BE2C (cell line): ENCODE data around the gene OR52N1.

Source experiments
- DNase-seq: peaks from one replicate; pipeline ENCODE4 v3.0.0-alpha.2; 2020
- H3K27me3 ChIP-seq: fragments of 250-450 bp; sonication (Bioruptor Pico); 2 replicates; pipeline ENCODE4 v1.5.1; 2020; ENCODE audit warnings: mild to moderate bottlenecking
- H3K36me3 ChIP-seq: fragments of 250-450 bp; sonication (Bioruptor Pico); 2 replicates; pipeline ENCODE4 v1.5.1; 2020; ENCODE audit warnings: mild to moderate bottlenecking
- H3K4me1 ChIP-seq: fragments of 250-450 bp; sonication (Bioruptor Pico); 2 replicates; pipeline ENCODE4 v1.5.1; 2020
- H3K4me3 ChIP-seq: 2 replicates; pipeline ENCODE4 v1.5.1; 2011; ENCODE audit warnings: low read depth, low read length
- H3K9me3 ChIP-seq: fragments of 250-450 bp; sonication (Bioruptor Pico); 2 replicates; pipeline ENCODE4 v1.5.1; 2020
- TF ChIP-seq, protein P1 (sequence below): IDR thresholded peaks from 2 replicates; pipeline ENCODE4 v1.5.1; 2012; ENCODE audit warnings: mild to moderate bottlenecking, low read depth, low read length

Gene OR52N1

DNA sequence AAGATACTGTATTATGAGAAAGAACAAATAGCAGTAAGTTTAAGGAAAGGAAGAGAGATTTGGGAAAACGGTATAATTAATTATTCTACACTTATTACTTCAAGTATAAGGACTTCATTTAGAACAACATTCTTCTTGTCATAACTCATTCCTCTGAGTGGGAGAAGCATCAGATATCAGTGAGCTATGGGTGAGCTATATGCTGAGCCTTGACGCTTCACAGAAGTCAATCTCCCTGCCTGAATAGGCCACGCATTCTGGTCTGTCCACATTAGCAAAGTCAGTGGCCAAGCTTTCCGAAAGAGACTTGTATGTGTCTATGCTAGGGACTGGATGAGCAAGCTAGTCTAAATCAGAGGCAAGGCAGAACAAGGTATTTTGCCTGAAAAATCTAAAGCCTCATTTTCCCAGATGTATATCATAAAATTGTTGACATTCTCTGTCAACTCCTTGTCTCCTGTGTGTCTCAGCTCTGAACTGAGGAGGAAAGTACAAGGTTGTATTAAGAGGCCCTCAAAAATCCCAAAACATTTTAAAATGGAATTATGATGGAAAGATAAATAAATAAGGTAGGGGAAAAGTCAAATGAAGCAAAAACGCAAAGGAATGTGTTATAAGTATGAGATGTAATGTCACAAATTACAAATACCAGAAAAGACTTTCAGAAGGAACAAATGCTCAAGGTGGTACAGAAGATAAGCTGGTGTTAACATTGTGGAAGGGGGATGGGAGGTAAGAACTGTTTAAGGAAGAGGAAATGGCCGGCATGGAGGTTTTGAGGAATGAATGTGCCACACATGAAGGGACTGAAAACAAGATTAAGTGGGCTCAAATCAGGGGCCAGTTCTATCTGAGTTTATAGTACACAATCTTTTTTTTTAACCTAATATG lies 19.1 kb upstream of the OR52N1 start:
- Histone ChIP-seq H3K27me3 (no peaks in the 10 kb centered on the region), H3K9me3 (no peaks in the 10 kb centered on the region), H3K36me3 (no peaks in the 10 kb centered on the region), H3K4me1 (no peaks in the 10 kb centered on the region), H3K4me3 (no peak overlapping the region)
- TF ChIP-seq, protein P1, sequence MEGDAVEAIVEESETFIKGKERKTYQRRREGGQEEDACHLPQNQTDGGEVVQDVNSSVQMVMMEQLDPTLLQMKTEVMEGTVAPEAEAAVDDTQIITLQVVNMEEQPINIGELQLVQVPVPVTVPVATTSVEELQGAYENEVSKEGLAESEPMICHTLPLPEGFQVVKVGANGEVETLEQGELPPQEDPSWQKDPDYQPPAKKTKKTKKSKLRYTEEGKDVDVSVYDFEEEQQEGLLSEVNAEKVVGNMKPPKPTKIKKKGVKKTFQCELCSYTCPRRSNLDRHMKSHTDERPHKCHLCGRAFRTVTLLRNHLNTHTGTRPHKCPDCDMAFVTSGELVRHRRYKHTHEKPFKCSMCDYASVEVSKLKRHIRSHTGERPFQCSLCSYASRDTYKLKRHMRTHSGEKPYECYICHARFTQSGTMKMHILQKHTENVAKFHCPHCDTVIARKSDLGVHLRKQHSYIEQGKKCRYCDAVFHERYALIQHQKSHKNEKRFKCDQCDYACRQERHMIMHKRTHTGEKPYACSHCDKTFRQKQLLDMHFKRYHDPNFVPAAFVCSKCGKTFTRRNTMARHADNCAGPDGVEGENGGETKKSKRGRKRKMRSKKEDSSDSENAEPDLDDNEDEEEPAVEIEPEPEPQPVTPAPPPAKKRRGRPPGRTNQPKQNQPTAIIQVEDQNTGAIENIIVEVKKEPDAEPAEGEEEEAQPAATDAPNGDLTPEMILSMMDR = no peak
- no peak for DNase-seq

DNA sequence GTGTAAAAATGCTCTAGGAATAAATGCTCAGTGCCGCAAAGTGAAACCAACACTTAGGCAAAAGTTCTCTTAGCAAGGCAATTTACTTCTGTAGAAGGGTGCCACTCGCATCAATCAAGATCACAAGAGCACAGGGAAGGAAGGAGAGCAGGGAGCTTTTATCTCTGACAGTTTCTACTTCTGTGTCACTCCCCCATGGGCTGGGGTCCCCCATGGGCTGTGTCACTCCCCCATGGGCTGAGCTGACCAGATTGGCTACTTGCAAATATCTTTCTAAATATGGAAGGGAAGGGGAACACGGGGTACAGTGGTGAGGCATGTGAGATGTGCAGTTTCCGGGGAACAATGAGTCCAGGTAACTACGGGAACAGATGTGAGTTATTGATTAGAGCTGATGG lies 18.1 kb upstream of the OR52N1 start:
- Histone ChIP-seq H3K4me3 (no peak overlapping the region), H3K4me1 (no peaks in the 10 kb centered on the region), H3K27me3 (no peaks in the 10 kb centered on the region), H3K36me3 (no peaks in the 10 kb centered on the region), H3K9me3 (no peaks in the 10 kb centered on the region)
- TF ChIP-seq, protein P1 = no peak
- no peak for DNase-seq

DNA sequence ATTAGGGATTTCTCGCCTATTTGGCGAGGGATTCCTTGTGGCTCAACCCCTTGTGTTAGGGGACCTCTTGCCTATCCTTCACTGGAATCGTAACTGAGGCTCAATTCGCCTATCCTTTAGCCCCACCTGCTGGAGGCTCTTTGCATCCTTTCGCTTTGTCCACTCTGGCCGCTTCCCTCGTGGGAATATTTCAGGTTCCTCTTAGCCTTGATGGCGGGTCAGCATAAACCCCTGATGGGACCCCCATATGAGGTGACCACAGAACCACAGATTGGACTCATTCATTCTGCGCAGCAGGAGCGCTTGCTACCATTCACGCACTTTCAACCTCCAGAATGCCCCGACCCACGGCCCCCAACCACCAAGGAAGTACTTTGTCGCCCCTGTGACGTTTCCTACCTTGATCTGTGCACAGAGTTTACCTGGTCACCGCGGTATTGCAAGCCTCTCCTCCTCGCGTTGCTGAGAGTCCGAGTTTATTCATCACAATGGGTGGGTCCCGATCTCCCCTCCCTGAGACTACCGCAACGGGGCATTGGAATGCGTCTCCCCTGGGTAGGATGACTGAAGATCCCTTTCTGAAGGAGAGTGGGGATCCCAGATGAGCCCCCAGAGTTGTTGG lies 17.5 kb upstream of the OR52N1 start, which contains the start of gene OR52N2:
Gene OR52N2, plus strand, starts transcription at position 425 of the 622 bp plus-strand sequence. CDS start 11,412 bp downstream, outside the sequence.
- Histone ChIP-seq H3K4me1 (no peaks in the 10 kb centered on the region), H3K9me3 (no peaks in the 10 kb centered on the region), H3K27me3 (no peaks in the 10 kb centered on the region), H3K4me3 (peak within 1 kb of the TSS; percentile 33), H3K36me3 (no peaks in the 10 kb centered on the region)
- TF ChIP-seq, protein P1 = peak; percentile 66
- peak; percentile 45 for DNase-seq

DNA sequence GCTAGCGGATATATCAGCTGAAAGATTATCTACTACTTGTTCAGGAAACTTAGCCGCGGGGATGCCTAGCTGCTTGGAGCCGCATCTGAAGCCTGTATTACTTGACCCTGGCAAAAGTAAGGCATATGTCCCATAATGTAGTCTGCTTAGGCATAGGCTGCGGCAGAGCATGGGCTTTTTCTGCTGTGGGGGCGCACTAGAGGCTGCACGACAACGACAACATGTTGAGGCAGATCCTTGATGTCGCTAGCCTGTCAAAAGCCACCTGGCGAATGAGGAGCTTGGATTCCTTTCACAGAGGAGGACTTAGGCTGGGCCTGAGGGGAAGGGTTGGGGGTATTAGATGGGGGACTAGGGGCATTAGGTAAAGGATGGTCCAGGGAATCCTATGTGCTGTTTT lies 16.5 kb upstream of the OR52N1 start:
- no peak for DNase-seq
- Histone ChIP-seq H3K4me3 (no peak overlapping the region), H3K27me3 (no peaks in the 10 kb centered on the region), H3K9me3 (no peaks in the 10 kb centered on the region), H3K36me3 (no peaks in the 10 kb centered on the region), H3K4me1 (no peaks in the 10 kb centered on the region)
- TF ChIP-seq, protein P1 = no peak

DNA sequence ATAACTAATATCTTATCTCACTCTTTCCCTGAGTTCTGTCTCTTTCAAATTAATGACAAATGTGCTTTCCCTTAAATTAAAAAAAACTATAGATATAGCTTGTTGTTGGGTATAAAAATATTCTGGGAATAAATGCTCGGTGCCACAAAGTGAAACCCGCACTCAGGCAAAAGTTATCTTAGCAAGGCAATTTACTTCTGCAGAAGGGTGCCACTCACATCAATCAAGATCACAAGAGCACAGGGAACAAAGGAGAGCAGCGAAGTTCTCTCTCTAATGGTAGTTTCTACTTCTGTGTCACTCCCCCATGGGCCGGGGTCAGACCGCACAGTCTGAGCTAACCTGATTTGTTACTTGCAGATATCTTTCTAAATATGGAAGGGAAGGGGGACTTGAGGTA lies 12.9 kb upstream of the OR52N1 start:
- no peaks in the 10 kb centered on the region for H3K9me3 ChIP-seq
- no peaks in the 10 kb centered on the region for H3K36me3 ChIP-seq
- H3K4me1 ChIP-seq = no peaks in the 10 kb centered on the region
- TF ChIP-seq, protein P1 = no peak
- H3K27me3 ChIP-seq = no peaks in the 10 kb centered on the region
- no peak for DNase-seq
- H3K4me3 ChIP-seq = no peak overlapping the region

DNA sequence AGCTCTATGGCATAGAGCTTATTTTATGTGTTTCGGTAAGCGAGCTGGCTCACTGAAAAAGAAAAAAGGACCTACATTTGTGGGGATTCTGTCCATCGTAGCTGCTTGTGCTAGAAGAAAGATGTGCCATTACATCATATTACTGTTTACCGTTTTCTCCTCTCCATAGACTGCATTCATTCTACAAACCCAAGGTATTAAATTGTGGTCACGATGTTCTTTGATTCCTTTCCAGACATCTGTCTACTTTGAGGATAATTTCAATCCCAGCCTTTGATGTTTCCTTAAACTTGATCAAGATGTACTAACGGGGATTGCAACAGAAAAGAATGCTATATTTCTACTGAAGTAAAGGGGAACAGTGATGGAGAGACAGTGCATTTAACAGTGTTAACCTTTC lies 5.5 kb upstream of the OR52N1 start:
- Histone ChIP-seq H3K27me3 (no peaks in the 10 kb centered on the region), H3K9me3 (no peaks in the 10 kb centered on the region), H3K36me3 (no peaks in the 10 kb centered on the region), H3K4me3 (no peak overlapping the region), H3K4me1 (no peaks in the 10 kb centered on the region)
- TF ChIP-seq, protein P1 = no peak
- DNase-seq = no peak
